Nucleus accumbens (tissue), 56 donors: ENCODE data around the gene CLDN1.
A peak's percentile ranks its signal among the peaks of the same experiment; 100 is the strongest.

ENCODE experiments used
- DNase-seq, 56 donors: peaks; one replicate each; lab custom pipeline; 2025; lab: John Stamatoyannopoulos, UW

The CLDN1 gene, protein sequence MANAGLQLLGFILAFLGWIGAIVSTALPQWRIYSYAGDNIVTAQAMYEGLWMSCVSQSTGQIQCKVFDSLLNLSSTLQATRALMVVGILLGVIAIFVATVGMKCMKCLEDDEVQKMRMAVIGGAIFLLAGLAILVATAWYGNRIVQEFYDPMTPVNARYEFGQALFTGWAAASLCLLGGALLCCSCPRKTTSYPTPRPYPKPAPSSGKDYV

DNA sequence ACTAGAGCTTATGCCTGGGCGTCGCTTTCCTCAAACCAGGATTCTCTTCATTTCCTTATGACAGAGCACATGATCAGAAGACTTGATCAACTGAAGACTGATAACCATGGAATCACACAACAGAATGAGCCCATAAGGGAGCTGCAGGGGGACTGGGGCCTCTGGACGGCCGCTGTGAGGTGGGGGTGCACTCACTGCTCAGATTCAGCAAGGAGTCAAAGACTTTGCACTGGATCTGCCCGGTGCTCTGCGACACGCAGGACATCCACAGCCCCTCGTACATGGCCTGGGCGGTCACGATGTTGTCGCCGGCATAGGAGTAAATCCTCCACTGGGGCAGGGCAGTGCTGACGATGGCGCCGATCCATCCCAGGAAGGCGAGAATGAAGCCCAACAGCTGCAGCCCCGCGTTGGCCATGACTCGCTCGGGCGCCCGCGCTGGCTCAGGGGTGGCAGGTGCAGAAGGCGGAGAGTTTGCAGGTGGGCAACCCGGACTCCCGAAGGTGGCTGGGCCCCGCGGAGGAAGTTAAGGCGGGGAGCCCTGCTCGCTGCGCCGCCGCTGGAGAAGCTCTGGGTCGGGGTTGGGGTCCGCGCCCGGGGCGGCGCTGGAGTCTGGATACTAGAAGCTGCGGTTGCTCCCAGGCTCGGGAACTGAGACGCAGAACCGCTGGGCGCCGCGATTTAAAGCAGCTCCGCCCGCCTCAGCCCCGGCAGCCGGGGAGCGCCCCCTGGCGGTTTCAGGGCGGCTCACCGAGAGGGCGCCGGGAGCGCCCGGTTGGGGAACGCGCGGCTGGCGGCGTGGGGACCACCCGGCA is at the start of gene CLDN1:
Gene CLDN1 (minus strand): TSS at position 658 of the 815 bp plus-strand sequence. CDS start 240 bp downstream, at position 418.
- DNase-seq = peak in 52 of 56 donors; percentile 7 to 85 (median 56)

DNA sequence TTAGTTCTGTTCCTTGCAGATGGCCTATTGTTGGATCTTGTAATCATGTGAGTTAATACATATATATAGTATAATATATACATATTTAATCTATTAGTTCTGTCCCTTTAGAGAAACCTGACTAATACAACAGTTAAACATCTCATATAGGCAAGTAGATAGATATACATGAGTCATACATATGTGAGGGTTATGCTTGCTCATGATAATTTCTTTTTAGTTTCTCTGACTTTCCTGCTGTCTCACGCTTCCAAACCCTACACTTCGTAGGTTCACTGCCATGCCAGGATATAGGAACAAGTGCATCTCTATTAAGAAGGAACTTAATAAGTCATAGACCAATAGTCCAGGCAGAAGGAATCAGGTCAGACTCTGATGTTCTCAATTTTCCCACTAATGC is 48.9 kb upstream of the CLDN1 start:
- DNase-seq = no peak

DNA sequence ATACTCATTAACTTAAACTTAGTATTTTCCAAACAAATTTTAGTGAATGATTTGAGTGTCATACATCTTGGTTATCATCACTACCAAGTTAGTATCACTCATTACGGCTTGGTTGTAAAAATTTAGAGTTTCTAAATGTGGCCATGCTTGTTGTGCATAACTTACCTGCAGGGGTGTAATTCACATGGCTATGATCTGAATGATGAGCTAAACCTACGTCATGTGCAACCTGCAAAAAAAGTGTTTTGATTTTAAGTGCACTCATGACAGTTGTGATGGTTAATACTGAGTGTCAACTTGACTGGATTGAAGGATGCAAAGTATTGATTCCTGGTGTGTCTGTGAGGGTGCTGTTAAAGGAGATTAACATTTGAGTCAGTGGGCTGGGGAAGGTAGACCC is 48.1 kb upstream of the CLDN1 start:
- no peak for DNase-seq

DNA sequence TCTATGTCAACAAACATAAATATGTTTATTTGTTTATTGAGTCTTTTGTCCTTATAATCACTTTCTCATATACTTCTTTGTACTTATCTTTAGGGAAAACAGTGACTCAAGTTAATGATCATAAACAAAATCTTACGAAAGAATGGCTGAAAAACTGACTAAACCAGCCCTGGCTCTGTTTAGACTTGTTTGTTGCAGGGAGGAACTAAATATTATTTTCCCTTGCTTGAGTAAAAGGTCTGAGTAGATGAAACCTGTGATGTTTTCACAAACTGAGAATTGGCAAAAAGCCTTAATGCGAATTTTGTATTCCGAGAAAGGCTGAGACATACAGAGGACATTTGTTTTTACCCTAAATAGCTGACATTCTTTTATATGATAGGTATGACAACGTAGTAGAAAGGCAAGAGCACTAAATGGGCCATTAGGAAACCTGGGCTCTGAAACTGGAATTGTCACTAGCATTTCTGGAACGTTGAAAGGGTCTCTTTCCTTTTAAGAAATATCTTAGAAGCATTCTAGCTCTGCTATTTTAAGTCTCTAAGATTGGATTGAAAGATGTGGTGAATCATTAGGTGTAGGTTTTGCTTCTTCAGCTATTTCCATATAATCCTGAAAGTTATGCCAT is 47.5 kb upstream of the CLDN1 start:
- no peak for DNase-seq

DNA sequence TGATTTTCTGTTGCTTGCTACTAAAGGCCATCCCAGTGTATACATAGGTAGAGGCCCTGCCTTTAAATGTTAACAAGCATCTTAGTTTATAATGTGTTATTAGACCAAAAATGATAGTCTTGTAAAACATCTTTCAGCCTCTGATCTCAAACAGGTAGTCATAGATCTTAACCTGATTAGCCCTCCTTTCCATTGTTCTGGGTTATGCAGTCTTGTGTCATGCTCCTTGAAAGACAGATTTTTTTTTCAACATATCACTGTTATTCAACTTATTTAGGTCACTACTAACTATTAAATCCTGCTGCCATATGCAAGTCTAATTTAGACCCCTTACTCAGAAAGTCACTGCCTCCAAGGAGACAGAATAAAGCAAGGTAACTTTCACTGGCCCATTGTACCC is 46.6 kb upstream of the CLDN1 start:
- no peak for DNase-seq

DNA sequence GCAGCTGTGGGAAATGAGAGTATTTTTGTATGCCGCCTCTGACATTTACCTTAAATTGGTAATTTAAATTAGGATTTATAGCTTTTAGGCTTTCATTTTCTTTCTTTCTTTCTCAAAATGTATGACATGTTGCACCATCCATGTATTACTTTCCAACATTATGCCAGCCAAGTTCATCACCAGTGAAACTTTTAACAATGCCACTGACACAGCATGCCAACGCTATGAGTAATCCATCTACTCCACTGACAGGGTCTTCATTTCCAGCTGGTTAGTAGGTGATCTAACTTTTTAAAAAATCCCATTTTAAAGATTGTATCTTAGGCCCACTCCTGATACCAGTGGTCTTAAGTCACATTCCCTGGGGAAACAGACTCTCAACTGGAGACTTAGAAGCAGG is 43.9 kb upstream of the CLDN1 start:
- DNase-seq = no peak

DNA sequence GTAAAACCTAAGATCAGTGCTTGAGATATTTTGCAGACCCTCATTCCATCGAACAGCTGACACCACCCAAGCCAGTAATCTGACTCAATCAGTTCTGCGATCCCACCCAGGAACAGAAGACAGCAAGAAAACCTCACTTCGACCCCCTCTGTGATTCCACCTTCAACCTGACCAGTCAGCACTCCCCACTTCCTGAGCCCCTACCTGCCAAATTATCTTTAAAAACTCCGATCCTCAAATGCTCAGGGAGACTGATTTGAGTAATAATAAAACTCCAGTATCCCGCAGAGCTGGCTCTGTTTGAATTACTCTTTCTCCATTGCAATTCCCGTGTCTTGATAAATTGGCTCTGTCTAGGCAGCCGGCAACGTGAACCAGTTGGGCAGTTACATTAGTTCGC is 40.0 kb upstream of the CLDN1 start:
- no peak for DNase-seq

DNA sequence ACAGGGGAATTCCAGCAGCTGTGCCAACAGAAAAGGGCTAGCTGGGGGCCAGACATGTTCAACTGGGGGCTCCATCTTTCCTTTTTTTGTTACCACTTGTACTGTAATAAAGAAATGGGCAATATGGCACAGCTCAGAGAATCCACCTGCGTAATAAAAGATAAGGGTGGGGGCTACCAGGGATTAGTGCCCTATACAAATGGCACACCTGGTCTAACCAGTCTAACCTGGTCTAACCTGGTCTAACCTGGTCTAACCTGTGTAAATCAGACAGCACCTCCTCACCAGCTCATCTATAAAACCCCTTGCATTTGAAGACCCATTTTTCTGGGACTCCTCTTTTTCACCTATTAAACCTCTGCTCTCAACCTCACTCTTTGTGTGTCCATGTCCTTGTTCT is 39.5 kb upstream of the CLDN1 start:
- no peak for DNase-seq

DNA sequence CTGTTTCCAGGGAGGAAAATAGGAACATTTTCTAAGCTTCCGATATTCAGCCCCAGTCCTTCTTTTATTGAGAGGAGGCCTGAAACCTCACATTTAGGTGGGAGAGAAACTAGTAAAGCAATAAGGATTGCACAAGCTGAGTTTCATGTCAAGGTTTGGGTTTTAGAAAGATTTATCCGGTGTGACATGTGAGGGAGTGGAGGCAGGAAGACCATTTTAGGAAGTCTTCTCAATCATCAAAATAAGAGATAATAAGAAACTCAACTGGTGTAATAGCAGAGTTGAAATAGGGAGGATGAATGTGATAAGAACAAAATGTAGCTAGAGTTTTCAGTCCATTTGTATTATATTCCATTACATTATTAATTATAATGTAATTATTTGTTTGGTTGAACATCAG is 38.0 kb upstream of the CLDN1 start:
- DNase-seq = no peak

DNA sequence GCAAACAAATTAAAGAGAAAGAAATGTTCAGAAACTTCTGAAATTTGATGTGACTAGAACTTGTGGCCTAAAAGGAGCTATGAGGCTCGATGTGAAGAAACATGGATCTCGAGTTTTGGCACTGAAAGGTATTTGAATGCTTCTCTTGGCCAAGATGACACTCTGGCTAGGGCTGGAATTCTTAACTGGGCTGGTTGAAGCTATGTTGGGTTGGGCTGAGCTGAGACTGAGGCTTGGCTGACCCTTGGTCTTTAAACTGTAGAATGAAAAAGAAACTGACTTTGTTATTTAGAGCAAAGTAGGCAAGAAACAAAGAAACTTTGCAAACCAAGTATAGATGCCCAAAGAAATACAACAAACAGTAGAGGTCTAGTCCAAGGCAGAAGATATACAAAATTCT is 37.6 kb upstream of the CLDN1 start:
- DNase-seq = no peak

DNA sequence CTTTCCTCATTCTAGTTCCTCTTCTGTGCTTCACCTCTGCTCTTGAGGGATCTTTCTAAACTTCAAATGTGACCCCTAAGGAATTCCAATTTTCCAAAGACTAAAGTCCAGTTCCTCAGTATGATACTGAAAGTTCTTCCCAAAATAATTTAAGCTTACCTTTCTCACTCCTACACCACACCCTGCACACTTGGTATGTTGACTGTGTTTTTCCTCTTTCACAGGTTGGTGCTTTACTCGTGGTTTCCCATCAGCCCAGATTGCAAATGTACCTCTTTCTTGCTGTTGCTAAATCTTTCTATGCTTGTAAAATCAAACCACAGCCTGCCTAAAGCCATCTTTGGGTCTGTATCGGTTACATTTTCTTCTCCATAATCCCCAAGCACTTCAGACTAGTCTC is 35.2 kb upstream of the CLDN1 start:
- DNase-seq = no peak

DNA sequence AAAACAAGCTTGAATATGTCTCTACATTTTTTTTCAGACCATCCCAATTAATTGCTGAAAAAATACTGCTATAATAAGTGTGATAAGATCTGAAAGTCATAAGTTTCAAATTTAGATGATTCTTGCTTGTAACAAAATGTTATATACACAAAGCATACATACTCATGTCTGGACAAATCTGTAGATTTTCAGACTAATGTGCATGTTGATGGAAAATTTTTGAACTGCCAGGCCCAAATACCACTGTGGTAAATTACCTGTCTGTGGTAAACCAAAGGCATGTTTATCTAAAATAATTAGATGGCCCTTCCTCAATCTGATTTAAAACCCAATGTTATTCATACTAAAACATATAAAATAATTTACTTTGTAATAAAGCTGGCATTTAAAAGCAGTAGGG is 34.0 kb upstream of the CLDN1 start:
- DNase-seq = no peak

DNA sequence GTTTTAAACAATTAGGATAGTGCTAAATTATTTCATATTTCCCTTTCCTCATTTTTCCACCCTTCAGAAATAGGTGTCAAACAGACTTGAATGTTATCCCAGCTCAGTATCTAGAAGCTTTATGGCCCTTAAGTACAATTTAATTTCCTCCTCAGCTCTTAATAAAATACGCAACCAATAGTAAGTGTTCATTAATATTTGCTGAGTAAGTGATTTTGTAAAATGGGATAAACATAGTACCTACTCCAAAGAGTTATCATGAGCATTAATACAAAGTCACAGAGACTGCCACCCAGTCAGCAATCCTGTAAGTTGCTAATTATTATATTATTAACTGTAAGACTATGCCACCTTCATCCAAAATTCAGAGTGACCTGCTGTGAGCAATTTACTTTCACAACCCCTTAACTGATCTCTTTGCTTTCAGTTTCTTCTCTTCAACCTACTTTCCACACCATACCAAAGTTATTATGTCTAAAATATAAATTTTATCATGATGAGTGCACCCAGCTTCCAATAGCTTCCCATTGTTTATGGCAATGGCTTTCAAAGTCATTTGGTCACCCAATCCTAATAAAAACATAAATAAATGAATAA is 30.7 kb upstream of the CLDN1 start:
- no peak for DNase-seq

DNA sequence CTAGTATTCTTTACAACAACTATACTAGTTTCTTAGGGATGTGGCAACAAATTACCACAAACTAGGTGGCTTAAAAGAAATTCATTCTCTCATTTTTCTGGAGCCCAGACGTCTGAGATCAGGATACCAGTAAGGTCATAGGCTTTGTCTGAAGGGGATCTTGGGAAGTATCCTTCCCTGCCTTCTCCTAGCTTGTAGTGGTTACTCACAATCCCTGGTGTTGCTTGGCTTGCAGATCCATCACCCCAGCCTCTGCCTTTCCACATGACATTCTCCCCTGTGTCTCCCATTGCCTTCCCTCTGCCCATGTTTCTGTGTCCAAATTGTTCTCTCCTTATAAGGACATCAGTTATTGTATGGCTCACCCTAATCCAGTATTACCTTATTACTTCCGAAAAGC is 24.3 kb upstream of the CLDN1 start:
- DNase-seq = no peak

DNA sequence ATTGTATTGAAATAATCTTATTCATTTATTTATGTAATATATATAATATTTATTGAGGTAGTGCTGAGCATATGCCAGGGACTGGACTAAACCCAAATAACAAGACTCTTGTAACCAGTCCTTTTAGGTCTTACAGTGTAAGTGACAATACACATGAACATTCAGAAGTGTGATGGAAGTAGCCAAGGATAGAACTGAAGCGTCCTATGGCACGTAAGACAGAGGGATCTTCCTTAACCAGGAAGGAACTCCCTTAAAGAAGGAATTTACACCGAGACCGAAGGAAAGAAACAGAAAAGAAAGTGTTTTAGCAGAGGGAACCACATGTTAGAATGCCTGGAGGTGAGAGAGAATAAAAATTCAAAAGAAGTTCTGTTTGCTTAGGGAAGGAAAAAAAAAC is 23.6 kb upstream of the CLDN1 start:
- no peak for DNase-seq

DNA sequence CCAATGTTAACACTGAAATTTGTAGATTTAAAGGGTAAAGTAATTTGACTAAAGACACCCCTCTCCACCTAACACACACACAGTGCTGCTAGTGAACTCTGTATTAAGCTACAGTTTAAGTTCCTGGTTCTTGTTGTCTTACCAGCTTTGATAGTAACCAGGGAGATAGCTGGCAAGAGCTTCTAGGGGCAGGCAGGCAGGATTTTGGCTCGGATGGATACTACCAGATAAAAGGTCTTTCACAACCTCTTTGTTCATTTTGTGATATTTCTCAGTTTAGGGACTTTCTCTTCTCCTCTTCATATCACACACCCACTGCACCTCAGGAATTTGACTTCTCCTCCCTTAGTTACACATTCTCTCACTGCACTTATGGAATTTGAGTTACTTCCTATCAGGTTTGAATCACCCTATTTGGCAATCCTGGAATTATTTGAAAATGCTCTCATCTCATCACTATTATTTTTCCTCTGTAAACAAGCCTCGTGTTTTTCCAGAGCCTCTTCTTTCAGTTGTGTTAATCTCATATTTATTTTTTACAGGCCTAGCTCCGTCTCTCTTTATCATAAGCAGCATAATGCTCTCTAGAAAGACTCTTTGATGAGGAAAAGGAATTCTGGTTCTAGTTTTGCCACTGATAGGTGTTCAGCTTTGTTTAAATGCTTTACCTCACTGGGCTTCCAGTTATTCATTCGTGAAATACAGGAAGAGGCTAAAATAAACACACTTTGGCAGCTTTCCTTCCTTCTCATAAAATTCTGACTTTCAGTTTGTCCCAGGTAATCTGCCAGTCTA is 23.0 kb upstream of the CLDN1 start:
- no peak for DNase-seq

DNA sequence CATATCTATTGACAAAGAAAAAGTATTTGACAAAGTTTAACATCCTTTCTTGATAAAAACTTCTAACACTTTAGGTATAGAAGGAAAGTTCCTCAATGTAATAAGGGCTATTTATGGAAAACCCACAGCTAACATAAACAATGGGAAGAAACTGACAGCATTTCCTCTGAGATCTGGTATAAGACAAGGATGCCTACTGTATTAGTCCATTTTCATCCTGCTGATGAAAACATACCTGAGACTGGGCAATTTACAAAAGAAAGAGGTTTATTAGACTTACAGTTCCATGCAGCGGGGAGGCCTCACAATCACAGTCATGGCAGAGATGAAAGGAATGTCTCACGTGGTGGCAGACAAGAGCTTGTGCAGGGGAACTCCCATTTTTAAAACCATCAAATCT is 17.8 kb upstream of the CLDN1 start:
- DNase-seq = no peak

DNA sequence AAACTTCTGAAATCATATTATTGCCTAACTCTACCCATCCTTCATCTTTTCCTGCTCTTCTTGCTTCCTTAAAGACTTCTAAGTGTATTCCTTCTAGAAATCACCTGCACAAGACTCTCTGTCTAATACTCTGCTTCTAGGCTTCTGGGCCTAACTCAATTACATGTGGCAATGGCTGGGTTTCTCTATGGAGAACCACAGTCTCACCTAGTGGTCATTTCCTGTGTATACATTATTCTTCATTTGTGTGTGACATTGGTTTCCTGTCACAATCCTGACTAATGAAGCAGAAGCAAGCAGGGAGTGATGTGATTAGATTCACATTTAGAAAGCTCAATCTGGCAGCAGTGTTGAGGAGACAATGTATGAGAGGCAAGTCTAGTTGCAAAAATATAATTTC is 16.9 kb upstream of the CLDN1 start:
- no peak for DNase-seq

DNA sequence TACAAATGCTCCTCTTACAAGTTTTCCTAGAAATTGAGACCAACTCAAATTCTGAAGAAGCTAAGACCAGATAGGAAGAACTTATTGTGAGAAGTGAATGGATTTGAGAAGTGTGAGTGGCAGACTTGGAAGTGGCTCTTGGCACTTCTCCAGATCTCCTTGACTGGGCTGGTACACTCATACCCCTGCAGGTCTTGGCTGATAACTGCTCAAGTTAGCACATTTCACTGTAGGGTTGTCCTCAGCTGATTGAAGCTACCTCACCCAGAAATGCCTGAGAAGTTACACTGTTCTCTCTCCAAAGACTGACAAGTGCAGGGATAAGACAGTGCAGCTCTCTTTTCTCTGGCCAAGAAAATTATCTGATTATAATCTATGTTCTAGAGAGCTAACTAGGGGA is 16.5 kb upstream of the CLDN1 start:
- DNase-seq = no peak

DNA sequence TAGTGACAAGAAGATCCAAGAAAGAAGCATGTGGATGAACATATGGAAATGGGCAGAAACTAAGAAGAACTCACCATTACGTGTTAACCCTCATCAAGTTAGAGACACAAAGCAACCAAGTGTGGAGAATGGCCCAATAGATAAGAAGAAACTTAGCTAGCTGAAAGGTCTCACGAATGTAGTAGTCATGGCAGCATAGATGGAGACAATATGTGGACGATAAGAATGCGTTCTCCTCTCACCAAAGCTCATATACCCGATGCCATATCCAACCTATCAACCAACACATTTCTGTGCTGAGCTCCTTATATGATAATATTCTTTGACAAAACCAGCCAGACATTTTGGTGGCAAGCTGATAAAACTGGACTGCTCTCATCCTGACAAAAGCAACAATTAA is 15.1 kb upstream of the CLDN1 start:
- no peak for DNase-seq
